GM19467 (cell line): ENCODE measurements around the gene KLHDC4.

Experiments
- ATAC-seq: cut with Tn5 transposase; IDR thresholded peaks from one replicate; pipeline ENCODE4 v1.9.1; 2021; ENCODE audit warnings: mild to moderate bottlenecking, moderate library complexity; ENCODE audit not compliant: unreplicated experiment

The KLHDC4 gene

GRCh38 chr16:87664792-87665191, 101.0 kb downstream of the KLHDC4 start:
- no peak for ATAC-seq

GRCh38 chr16:87662254-87663204, 103.3 kb downstream of the KLHDC4 start:
- ATAC-seq = no peak

- no peak for ATAC-seq
Measured at GRCh38 chr16:87661561-87661960, 104.2 kb downstream of the KLHDC4 start.

DNA sequence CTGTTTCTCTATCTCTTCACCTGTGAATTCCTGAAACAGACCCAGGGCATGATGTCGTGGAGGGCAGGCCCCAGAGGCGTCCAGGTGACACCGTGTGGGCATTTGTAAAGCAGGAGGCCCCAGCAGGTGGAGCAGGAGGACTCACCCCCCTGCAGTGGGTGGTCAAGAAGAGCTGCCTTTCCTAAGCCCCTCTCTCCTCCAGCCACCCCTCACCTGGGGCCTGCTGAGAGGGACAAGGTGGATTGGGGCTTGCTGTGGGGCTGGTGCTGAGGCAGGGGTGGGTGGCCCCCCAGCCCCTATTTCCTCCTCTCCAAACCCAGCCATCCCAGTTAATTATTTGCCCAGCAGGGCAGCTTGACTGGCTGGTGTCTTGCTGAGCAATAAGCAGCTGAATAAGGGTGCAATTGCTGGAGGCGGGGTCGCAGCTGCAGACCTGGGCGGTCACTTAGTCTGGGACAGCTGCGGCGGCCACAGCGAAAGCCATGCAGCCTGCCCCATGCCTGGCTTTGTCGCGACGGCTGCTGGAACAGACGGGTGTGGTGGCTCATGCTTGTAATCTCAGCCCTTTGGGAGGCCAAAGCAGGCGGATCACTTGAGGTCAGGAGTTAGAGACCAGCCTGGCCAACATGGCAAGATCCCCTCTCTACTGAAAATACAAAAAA, 107.1 kb downstream of the KLHDC4 start:
- no peak for ATAC-seq
